Measurements from ENCODE around the gene CKS1B.

DNA sequence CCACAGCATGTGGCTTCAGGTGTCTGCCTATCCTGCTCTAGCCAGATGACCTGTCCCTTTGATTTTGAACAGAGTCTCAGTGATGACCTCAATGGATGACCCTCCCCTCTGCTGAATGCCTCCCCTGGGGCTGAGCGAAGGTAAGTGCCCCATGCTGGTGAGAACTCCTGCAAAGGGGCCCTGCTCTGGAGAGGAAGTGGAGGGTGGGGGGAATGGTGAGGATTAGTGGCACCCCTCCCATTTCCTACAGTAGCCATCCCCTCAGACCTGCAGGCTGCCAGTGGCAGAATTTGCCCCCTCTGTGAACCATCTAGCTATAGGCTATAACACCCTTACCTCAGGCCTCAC, 34.3 kb upstream of the CKS1B start:
- TF ChIP-seq FOXM1 (IDR thresholded peaks at IDR 0.05; ENCODE audit: borderline replicate concordance, low read depth) = no peak
- TF ChIP-seq EGR1 (IDR thresholded peaks at IDR 0.05) = no peak
- TF ChIP-seq, protein P1, sequence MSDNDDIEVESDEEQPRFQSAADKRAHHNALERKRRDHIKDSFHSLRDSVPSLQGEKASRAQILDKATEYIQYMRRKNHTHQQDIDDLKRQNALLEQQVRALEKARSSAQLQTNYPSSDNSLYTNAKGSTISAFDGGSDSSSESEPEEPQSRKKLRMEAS (IDR thresholded peaks at IDR 0.05) = no peak
- TF ChIP-seq, protein P2, sequence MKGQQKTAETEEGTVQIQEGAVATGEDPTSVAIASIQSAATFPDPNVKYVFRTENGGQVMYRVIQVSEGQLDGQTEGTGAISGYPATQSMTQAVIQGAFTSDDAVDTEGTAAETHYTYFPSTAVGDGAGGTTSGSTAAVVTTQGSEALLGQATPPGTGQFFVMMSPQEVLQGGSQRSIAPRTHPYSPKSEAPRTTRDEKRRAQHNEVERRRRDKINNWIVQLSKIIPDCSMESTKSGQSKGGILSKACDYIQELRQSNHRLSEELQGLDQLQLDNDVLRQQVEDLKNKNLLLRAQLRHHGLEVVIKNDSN (IDR thresholded peaks at IDR 0.05) = no peak
- TF ChIP-seq TAF1 (IDR thresholded peaks at IDR 0.05; ENCODE audit: low read depth) = no peak
- TF ChIP-seq EP300 (IDR thresholded peaks at IDR 0.05; ENCODE audit: borderline replicate concordance) = no peak
- no peak for TF ChIP-seq RAD21 (IDR thresholded peaks at IDR 0.05; ENCODE audit: low read depth)
- TF ChIP-seq NFIC (IDR thresholded peaks at IDR 0.05) = no peak
- no peak for TF ChIP-seq CREB1 (IDR thresholded peaks at IDR 0.05; ENCODE audit: low read depth)
- TF ChIP-seq, protein P3, sequence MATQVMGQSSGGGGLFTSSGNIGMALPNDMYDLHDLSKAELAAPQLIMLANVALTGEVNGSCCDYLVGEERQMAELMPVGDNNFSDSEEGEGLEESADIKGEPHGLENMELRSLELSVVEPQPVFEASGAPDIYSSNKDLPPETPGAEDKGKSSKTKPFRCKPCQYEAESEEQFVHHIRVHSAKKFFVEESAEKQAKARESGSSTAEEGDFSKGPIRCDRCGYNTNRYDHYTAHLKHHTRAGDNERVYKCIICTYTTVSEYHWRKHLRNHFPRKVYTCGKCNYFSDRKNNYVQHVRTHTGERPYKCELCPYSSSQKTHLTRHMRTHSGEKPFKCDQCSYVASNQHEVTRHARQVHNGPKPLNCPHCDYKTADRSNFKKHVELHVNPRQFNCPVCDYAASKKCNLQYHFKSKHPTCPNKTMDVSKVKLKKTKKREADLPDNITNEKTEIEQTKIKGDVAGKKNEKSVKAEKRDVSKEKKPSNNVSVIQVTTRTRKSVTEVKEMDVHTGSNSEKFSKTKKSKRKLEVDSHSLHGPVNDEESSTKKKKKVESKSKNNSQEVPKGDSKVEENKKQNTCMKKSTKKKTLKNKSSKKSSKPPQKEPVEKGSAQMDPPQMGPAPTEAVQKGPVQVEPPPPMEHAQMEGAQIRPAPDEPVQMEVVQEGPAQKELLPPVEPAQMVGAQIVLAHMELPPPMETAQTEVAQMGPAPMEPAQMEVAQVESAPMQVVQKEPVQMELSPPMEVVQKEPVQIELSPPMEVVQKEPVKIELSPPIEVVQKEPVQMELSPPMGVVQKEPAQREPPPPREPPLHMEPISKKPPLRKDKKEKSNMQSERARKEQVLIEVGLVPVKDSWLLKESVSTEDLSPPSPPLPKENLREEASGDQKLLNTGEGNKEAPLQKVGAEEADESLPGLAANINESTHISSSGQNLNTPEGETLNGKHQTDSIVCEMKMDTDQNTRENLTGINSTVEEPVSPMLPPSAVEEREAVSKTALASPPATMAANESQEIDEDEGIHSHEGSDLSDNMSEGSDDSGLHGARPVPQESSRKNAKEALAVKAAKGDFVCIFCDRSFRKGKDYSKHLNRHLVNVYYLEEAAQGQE (IDR thresholded peaks at IDR 0.05; ENCODE audit: low read depth) = no peak
